ENCODE measurements around the gene SYT15.
"Not testable (repeated sequence)": the region's sequence is repeated elsewhere in the genome, so short reads cannot be mapped to it uniquely, and the experiment has no call there.

SYT15 gene

DNA sequence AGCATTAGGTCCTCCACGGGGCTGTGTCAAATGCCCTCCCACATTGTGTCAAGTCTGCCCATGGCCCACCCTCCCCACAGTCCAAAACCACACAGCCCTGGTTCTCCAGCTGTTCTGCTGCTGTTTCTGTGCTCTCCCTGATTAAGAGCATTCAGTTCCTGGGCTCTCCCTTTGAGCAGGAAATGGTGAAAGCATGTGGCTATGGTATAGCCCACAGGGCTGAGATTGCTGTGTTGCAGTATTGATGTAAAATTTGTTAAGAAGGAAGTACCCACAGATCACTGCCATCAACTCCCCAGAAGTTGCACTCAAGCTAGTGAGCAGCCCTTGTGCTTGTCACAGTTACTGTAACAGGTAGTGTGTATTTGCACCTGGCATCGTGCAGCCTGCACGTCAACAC, 9.3 kb downstream of the SYT15 start:
- not testable (repeated sequence) for DNase-seq (ENCODE audit: extremely low read depth in 1 of 2, low read depth in 1 of 2)

DNA sequence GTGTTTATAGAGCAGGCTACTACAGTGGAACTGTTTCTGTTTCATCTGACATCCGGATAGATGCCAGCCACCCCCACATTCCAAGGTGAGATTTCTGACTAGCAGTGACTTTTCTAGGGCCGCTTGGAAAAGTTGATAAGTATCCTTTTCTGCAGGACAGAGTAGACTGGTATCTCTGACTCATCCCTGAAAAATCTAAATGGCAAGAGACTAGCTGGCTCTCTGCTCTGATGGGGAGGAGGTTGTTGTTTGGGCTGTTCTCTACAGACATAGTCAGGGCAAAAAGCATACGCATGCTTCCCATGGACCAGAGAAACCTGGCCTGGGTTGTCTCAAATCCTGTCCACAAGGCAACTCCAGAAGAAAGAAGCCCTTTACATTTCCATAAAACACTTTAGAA, 10.7 kb downstream of the SYT15 start:
- not testable (repeated sequence) for DNase-seq (ENCODE audit: extremely low read depth in 1 of 2, low read depth in 1 of 2)

DNA sequence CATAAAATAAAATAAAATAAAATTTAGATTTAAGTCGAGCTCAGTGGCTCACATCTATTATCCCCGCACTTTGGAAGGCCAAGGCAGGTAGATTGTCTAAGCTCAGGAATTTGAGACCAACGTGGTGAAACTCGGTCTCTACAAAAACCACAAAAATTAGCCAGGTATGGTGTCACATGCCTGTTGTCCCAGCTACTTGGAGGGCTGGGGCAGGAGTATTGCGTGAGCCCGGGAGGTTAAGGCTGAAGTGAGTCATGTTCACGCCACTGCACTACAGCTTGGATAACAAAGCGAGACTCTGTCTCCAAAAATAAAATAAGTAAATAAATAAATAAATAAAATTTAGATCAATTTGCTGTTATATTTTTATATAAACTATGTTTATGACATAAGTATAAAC, 12.1 kb downstream of the SYT15 start:
- not testable (repeated sequence) for DNase-seq (ENCODE audit: extremely low read depth in 1 of 2, low read depth in 1 of 2)

DNA sequence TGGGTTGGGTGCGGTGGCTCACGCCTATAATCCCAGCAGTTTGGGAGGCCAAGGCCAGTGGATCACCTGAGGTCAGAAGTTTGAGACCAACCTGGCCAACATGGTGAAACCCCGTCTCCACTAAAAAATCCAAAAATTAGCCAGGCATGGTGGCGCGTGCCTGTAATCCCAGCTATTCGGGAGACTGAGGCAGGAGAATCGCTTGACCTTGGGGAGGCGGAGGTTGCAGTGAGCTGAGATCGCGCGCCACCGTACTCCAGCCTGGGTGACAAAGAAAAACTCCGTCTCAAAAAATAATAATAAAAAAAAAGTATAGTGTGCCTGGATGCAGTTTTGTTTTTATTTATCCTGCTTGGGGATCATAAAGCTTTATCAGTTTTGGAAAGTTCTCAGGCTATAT, 14.4 kb downstream of the SYT15 start:
- DNase-seq (ENCODE audit: extremely low read depth in 1 of 2, low read depth in 1 of 2), result not testable (repeated sequence)

DNA sequence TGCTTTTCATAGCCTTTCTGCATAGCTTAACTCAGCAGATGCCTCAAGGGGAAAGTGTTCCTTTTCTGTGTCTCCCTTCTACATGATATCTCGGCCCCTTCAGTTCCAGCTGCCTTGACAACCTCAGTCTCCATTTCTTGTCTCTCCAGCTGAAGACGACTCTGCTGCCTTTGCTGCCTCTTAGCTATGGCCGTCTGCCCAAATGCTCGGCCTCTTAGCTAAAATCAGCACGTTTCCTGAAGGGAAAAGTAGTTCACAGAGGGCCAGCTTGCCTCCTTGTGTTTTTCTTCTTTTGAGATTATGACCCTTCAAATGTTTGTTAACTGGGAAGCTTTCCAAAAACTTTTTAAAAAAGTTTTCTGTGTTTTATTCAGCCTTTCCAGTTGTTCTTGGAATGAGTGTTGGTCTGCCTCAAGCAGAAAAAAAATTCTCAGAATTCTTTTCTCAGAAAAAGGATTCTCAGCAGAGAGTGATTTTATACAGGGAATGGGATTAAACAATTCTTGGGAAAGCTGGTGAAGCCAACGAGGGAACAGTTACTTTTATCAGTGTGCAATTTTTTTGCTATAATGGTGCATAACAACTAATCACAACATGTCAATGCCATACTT, 15.6 kb downstream of the SYT15 start:
- DNase-seq (ENCODE audit: extremely low read depth in 1 of 2, low read depth in 1 of 2), result not testable (repeated sequence)

DNA sequence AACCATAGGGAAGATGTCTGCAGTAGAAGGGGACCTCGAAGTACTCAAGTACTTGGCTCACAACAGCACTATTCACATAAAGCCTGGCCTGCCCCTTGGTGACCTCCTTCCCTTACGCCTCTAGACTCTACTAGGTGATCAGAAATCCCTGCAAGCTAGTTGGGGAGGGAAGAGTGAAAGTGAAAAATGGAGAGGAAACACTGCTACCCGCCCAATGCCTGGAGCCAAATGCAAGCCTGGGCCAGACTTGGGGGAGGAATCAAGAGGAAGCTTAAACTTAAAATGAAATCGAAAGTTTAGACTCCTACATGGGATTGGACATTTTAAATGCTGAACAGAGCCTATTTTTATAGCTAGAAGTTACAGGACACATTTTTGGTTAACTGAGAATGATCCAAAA, 17.6 kb downstream of the SYT15 start:
- not testable (repeated sequence) for DNase-seq (ENCODE audit: extremely low read depth in 1 of 2, low read depth in 1 of 2)

DNA sequence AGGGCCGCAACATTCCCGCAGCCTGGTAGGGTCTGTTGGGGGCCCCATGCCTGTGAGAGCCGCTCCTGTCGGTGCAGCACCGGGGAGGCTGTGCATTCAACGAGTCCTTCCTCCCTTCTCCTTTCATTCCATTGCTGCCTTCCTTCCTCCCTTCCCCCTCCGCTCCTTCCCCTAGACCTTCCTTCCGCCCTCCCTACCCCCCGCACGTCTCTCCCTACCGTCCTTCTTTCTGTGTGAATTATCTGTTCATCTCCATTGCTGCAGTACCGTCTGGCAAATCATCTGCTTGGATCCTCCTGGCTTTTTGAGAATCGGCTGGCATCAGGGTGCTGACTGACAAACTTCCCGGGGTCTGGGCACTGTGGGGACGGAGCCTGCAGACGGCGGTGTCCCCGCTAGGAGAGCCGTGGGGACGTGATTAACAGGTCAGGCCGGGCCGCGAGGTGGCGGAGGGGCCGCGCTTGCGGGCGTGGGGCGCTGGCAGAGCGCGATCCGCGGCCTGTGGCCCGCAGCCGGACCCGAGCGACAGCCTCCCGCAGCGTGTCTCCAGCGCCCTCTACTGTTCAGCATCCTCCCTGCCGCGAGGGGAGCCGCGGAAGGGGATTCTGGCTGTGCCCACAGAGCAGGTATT, 18.8 kb downstream of the SYT15 start:
- not testable (repeated sequence) for DNase-seq (ENCODE audit: extremely low read depth in 1 of 2, low read depth in 1 of 2)

DNA sequence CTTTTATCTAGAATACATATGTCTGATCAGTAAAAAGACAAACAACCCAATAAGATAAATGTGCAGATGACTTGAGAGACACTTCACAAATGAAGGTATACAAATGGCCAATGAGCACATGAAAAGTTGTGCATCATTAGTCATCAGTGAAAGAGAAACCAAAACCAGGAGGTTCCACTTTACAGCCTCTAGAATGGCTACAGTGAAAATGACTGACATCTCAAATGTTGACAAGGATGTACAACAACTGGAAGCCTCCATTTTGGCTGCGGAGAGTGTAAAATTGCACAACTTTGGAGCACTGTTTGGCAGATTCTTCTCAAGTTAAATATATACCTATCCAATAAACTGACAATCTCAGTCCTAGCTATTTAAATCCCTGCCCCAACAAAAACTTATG, 21.6 kb downstream of the SYT15 start:
- not testable (repeated sequence) for DNase-seq (ENCODE audit: extremely low read depth in 1 of 2, low read depth in 1 of 2)

DNA sequence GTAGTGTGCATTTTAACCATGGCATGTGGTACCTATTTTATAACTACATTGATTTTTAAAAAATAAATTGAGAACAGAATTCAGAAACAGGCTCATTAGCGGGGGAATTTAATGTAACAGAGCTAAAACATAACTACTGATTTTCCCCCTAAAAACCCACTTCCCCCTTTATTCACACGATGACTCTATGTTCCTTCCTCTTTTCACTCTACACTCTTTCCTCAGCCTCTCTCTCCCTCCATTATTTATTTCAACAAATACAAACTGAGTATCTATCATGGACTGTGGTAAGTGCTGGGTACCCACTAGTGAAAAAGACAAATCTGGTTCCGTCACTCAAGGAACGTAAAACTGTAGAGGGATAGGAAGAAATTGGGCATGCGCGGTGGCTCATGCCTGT, 36.6 kb downstream of the SYT15 start:
- not testable (repeated sequence) for DNase-seq (ENCODE audit: extremely low read depth in 1 of 2, low read depth in 1 of 2)

DNA sequence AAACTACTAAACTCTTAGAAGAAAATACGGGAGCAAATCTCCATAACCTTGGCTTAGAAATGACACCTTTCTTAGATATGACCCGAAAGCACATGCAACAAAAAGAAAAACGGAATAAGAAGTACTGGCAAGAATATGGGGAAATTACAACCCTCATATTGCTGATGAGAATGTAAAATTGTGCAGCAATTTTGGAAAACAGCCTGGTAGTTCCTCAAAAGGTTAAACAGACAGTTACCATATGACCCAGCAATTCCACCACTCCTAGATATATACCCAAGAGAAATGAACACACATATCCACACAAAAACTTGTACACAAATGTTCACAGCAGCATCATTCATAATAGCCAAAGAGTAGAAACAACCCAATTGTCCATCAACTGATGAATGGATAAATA, 37.3 kb downstream of the SYT15 start:
- not testable (repeated sequence) for DNase-seq (ENCODE audit: extremely low read depth in 1 of 2, low read depth in 1 of 2)

DNA sequence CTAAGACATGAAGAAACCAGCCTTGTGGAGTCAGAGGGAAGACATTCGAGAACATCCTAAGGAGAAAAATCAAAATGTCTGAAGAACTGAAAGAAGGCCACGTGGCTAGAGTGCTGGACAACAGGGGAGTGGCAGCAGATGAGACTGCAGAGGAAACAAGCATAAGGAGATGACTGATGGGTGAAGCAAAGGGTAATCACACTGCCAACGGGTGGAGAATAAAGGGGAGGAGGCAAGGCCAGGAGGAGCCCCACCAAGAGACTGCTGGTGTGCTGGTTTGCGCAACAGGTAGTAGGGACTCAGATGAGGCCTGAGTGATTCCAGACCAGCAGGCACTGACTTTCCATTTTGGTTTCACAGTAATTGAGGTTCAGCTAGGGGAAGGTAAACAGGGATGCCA, 38.2 kb downstream of the SYT15 start:
- DNase-seq (ENCODE audit: extremely low read depth in 1 of 2, low read depth in 1 of 2), result not testable (repeated sequence)

DNA sequence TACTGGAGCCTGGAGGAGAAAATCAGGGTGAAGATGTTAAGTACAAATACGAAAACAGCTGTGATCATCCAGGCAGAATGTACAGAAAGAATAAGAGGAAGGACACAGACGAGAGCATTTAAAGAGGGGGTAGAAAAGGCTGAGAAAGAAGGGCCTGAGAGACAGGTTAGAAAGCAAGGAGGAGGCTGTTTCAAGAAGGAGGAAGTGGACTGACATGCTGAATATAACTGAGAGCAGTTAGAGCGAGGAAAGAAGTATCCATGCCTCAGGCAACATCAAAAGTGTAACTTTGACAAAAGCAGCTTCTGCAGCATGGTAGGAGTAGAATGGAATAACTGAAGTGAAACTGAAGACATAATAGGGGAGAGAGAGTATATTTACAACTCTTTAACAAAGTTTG, 39.0 kb downstream of the SYT15 start:
- not testable (repeated sequence) for DNase-seq (ENCODE audit: extremely low read depth in 1 of 2, low read depth in 1 of 2)

DNA sequence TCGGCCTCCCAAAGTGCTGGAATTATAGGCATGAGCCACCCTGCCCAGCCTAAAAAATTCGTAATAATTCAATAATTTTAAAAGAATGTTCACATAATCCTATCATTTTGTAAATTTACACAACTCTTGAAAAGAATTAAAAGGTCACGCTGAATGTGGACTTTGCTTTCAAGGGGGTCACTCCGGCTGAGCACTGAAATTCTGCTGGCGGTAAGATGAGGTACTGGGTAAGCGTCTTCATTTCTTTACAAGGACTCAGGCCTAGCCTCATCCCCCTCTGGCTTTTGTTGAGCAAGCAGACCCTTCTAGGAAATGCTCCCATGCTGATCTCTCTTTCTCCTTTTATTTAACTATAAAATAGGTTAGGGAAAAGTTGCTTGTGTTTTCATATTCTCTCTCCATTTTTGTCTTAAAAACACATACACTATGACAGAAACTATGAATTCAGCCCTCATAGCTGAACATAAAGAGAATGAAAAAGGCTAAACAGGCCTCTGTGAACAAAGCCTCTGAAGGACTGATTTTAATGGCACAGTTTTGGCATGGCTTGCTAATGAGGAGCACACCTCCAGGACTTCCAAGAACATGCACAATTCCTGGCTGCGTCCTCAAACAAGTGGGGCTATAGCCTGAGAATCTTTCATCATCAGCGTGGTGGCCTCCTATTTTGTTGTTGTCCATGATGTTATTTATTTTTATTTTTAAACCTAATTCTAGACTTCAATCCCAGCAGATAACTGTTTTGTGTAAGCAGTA, 45.1 kb downstream of the SYT15 start:
- not testable (repeated sequence) for DNase-seq (ENCODE audit: extremely low read depth in 1 of 2, low read depth in 1 of 2)

DNA sequence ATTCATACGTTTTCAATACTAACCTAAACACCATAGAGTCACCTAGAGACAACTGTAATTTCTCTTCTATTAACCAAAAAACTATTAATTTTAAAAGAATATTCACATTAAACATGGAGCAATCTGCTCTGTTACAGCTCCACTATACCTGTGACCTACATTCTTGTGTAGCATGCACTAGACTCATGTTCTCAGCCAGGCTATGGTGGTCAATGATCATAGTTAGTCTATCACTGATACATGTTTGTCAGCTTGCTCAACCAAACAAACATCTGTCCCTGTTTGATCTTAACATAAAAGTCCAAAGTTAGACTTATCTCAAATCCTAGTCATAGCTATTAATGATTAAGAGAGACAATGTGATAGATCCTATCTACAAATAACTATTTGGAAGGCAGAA, 50.9 kb downstream of the SYT15 start:
- not testable (repeated sequence) for DNase-seq (ENCODE audit: extremely low read depth in 1 of 2, low read depth in 1 of 2)

DNA sequence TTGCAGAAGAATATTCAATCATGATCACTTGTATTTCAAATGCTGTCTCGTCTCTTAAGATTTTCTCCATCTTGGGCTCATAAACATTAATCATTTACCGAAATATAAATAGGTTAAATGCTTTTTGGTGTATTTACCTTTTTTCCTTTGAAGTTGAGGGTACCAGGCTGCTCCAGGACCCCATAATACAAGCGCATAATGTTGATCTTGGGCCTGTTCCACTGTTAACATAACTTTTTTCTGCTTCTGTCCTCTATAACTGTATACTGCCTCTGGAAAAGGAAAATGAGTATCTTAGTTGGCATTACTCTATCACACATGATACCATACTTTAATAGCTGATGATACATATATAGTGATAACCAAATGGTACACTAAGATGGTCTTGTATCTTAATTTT, 51.9 kb downstream of the SYT15 start:
- DNase-seq (ENCODE audit: extremely low read depth in 1 of 2, low read depth in 1 of 2), result not testable (repeated sequence)

DNA sequence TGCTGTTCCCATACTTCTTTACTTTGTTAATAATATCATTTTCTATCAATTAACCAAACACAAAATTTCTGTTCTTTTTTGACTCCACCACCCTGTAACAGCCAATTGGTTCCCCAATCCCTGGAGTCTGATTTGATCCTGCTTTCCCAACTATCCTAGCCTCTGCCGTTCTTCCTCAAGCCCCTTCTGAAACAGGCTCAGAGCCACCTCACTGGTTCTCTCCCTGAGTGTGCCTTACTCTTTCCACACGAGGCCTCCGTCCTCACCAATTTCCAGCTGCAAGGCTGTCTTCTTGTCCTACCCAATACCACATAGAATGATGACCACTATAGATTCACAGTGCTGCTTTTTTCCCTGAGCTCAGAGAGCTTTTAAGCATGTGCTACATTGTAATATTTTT, 52.8 kb downstream of the SYT15 start:
- not testable (repeated sequence) for DNase-seq (ENCODE audit: extremely low read depth in 1 of 2, low read depth in 1 of 2)

DNA sequence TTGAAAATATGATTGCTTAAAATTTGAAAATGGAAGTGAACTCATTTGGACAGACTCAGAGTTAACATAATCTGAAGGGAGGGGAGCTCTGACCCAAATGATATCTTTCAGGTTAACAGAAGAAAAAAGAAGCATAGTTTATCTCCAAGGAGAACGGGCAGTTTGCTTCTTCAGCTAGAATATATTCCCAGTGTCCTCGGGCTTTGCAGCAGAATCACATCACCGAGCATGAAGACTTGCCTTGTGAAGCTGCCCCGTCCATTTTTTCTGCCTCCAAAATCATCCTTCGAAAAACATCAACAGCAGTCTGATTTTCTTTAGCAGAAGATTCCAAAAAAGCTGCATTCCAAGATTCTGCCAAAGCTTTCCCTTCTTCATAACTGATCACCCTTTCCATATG, 55.8 kb downstream of the SYT15 start:
- not testable (repeated sequence) for DNase-seq (ENCODE audit: extremely low read depth in 1 of 2, low read depth in 1 of 2)

DNA sequence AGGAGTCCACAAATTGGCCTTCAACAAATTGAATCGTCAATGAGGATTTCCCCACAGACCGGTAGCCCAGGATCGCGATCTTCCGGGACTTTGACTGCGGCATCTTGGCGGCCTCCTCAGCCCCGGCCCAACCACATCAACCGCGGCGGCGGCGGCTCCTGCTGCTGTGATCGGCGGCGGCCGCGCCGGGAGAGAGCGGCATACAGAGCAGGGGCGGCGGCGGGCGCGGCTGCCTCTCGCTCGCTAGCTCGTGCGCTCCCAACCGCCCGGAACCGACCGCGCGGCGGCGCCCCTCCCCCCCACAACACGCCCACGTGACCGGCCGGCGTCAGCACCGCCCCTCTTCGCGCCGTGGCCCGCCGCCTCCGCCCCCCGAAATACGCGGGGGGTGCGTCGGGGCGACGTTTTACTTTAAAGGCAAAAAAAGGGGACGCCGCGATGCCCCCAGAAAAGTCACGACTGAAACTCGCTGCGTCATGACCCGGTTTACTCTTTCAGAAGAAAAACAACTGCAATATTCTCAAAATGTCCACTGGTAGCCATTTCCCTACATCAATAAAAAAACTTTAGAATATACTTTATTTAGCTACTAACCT, 56.5 kb downstream of the SYT15 start:
- DNase-seq (ENCODE audit: extremely low read depth in 1 of 2, low read depth in 1 of 2), result not testable (repeated sequence)

DNA sequence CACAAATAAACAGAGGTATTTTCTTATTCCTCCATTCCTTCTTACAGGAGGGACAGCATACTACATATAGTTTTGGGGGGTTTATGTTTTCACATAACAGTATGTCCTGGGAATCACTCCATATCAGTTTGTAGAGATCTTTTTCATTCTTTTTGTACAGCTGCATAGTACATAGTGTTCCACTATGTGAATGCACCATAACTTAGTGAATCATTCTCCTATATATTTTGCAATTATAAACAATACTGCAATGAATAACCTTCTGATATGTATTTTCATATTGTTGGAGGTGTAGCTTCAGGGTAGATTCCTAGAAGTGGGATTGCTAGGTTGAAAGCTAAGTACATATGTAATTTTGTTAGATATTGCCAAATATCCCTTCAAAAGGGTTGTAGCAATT, 61.1 kb downstream of the SYT15 start:
- DNase-seq (ENCODE audit: extremely low read depth in 1 of 2, low read depth in 1 of 2), result not testable (repeated sequence)

Data from stimulated activated CD8-positive, alpha-beta memory T cell treated with anti-CD3 and anti-CD28 coated beads, Interleukin-7, amount 100 ng/mL, for 48 hours (primary cell).